HEK293 (cell line): ENCODE results near the gene FAM200C.

ENCODE experiments used
- HOXA7 ChIP-seq: sonication (generic); formaldehyde crosslinking; IDR thresholded peaks from 2 replicates; pipeline ENCODE4 v1.8.1; 2022; ENCODE audit warnings: missing genetic modification reagents, borderline replicate concordance
- PATZ1 ChIP-seq: fragments of 450-650 bp; formaldehyde crosslinking; IDR thresholded peaks from 2 replicates; pipeline ENCODE4 v1.5.1; 2016; ENCODE audit warnings: missing biosample characterization, missing genetic modification characterization
- TCF7L2 ChIP-seq: IDR thresholded peaks from 2 replicates; pipeline ENCODE4 v1.6.1; 2011; ENCODE audit warnings: low read depth, mild to moderate bottlenecking, inconsistent platforms, low read length, moderate library complexity, borderline replicate concordance
- YY1 ChIP-seq: fragments of 450-650 bp; formaldehyde crosslinking; IDR thresholded peaks from 2 replicates; pipeline ENCODE4 v1.5.1; 2018; ENCODE audit warnings: missing biosample characterization, missing genetic modification characterization
- ZBTB21 ChIP-seq: fragments of 450-650 bp; formaldehyde crosslinking; IDR thresholded peaks from 2 replicates; pipeline ENCODE4 v1.5.1; 2017; ENCODE audit warnings: missing biosample characterization, missing genetic modification characterization
- ZBTB7A ChIP-seq: fragments of 450-650 bp; formaldehyde crosslinking; IDR thresholded peaks from 2 replicates; pipeline ENCODE4 v1.5.1; 2016; ENCODE audit warnings: low read depth, missing biosample characterization, missing genetic modification characterization
- ZNF239 ChIP-seq: fragments of 450-650 bp; formaldehyde crosslinking; IDR thresholded peaks from 2 replicates; pipeline ENCODE4 v1.5.1; 2016; ENCODE audit warnings: missing biosample characterization, missing genetic modification characterization
- ZNF560 ChIP-seq: fragments of 450-650 bp; formaldehyde crosslinking; IDR thresholded peaks from 2 replicates; pipeline ENCODE4 v1.5.1; 2017; ENCODE audit warnings: missing biosample characterization, missing genetic modification characterization, borderline replicate concordance
- TF ChIP-seq, protein P1 (sequence below): fragments of 450-650 bp; formaldehyde crosslinking; IDR thresholded peaks from 2 replicates; pipeline ENCODE4 v1.5.1; 2016; ENCODE audit warnings: missing biosample characterization, missing genetic modification characterization
- TF ChIP-seq, protein P2 (sequence below): fragments of 450-650 bp; formaldehyde crosslinking; IDR thresholded peaks from 2 replicates; pipeline ENCODE4 v1.5.1; 2016; ENCODE audit warnings: missing biosample characterization, missing genetic modification characterization, low read depth

GRCh38 chr5:160376416-160376815 is 23.4 kb downstream of the FAM200C start:
- TF ChIP-seq, protein P1, sequence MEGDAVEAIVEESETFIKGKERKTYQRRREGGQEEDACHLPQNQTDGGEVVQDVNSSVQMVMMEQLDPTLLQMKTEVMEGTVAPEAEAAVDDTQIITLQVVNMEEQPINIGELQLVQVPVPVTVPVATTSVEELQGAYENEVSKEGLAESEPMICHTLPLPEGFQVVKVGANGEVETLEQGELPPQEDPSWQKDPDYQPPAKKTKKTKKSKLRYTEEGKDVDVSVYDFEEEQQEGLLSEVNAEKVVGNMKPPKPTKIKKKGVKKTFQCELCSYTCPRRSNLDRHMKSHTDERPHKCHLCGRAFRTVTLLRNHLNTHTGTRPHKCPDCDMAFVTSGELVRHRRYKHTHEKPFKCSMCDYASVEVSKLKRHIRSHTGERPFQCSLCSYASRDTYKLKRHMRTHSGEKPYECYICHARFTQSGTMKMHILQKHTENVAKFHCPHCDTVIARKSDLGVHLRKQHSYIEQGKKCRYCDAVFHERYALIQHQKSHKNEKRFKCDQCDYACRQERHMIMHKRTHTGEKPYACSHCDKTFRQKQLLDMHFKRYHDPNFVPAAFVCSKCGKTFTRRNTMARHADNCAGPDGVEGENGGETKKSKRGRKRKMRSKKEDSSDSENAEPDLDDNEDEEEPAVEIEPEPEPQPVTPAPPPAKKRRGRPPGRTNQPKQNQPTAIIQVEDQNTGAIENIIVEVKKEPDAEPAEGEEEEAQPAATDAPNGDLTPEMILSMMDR (tag by site-specific recombination) = no peak
- TF ChIP-seq HOXA7 (CRISPR knock-in tag) = no peak
- no peak for TF ChIP-seq PATZ1 (tag by site-specific recombination)
- TF ChIP-seq TCF7L2 = no peak
- TF ChIP-seq, protein P2, sequence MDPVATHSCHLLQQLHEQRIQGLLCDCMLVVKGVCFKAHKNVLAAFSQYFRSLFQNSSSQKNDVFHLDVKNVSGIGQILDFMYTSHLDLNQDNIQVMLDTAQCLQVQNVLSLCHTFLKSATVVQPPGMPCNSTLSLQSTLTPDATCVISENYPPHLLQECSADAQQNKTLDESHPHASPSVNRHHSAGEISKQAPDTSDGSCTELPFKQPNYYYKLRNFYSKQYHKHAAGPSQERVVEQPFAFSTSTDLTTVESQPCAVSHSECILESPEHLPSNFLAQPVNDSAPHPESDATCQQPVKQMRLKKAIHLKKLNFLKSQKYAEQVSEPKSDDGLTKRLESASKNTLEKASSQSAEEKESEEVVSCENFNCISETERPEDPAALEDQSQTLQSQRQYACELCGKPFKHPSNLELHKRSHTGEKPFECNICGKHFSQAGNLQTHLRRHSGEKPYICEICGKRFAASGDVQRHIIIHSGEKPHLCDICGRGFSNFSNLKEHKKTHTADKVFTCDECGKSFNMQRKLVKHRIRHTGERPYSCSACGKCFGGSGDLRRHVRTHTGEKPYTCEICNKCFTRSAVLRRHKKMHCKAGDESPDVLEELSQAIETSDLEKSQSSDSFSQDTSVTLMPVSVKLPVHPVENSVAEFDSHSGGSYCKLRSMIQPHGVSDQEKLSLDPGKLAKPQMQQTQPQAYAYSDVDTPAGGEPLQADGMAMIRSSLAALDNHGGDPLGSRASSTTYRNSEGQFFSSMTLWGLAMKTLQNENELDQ (tag by site-specific recombination) = no peak
- no peak for TF ChIP-seq ZBTB21 (tag by site-specific recombination)
- TF ChIP-seq ZNF239 (tag by site-specific recombination) = no peak
- no peak for TF ChIP-seq ZBTB7A
- no peak for TF ChIP-seq YY1 (tag by site-specific recombination)
- TF ChIP-seq ZNF560 = no peak
